PFSK-1 (cell line): ENCODE measurements around the gene ABHD14A.

Experiments used
- POLR2AphosphoS5 ChIP-seq: IDR thresholded peaks from 2 replicates; pipeline ENCODE4 v1.6.1; 2012; ENCODE audit warnings: low read depth, mild to moderate bottlenecking, control low read depth, low read length, moderate library complexity
- SIN3A ChIP-seq: IDR thresholded peaks from 2 replicates; pipeline ENCODE4 v1.6.1; 2012; ENCODE audit warnings: mild to moderate bottlenecking, low read length, moderate library complexity, borderline replicate concordance; ENCODE audit not compliant: insufficient read depth
- TAF1 ChIP-seq: IDR thresholded peaks from 2 replicates; pipeline ENCODE4 v1.6.1; 2012; ENCODE audit warnings: low read length, control low read depth, borderline replicate concordance; ENCODE audit not compliant: insufficient read depth
- TF ChIP-seq, protein P1 (sequence below), 2 experiments: IDR thresholded peaks; 2 replicates each; pipeline versions ENCODE4 v1.6.1 to v1.8.0; 2011 to 2012; ENCODE audit warnings: low read depth in 2 of 2, low read length in 2 of 2, control low read depth in 1 of 2, inconsistent platforms in 1 of 2, mild to moderate bottlenecking in 1 of 2, moderate library complexity in 1 of 2; ENCODE audit not compliant: insufficient read depth in 1 of 2

GRCh38 chr3:52023860-52024764 is 49.2 kb downstream of the ABHD14A start:
- no peak for TF ChIP-seq SIN3A
- no peak for TF ChIP-seq TAF1
- TF ChIP-seq, protein P1, sequence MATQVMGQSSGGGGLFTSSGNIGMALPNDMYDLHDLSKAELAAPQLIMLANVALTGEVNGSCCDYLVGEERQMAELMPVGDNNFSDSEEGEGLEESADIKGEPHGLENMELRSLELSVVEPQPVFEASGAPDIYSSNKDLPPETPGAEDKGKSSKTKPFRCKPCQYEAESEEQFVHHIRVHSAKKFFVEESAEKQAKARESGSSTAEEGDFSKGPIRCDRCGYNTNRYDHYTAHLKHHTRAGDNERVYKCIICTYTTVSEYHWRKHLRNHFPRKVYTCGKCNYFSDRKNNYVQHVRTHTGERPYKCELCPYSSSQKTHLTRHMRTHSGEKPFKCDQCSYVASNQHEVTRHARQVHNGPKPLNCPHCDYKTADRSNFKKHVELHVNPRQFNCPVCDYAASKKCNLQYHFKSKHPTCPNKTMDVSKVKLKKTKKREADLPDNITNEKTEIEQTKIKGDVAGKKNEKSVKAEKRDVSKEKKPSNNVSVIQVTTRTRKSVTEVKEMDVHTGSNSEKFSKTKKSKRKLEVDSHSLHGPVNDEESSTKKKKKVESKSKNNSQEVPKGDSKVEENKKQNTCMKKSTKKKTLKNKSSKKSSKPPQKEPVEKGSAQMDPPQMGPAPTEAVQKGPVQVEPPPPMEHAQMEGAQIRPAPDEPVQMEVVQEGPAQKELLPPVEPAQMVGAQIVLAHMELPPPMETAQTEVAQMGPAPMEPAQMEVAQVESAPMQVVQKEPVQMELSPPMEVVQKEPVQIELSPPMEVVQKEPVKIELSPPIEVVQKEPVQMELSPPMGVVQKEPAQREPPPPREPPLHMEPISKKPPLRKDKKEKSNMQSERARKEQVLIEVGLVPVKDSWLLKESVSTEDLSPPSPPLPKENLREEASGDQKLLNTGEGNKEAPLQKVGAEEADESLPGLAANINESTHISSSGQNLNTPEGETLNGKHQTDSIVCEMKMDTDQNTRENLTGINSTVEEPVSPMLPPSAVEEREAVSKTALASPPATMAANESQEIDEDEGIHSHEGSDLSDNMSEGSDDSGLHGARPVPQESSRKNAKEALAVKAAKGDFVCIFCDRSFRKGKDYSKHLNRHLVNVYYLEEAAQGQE (IDR thresholded peaks at IDR 0.05; ENCODE audit: insufficient read depth in 1 of 2, low read depth in 2 of 2, low read length in 2 of 2) = no peak
- TF ChIP-seq POLR2AphosphoS5 = no peak
